PC-9 (cell line): Measurements from ENCODE around the gene IL17REL.

Source experiments
- CTCF ChIP-seq: fragments of 200-600 bp; sonication (generic); conservative IDR thresholded peaks from 2 replicates; pipeline ENCODE4 v1.6.1; 2017; ENCODE audit warnings: mixed run types, antibody characterized with exemption, mild to moderate bottlenecking, moderate library complexity
- EZH2 ChIP-seq: fragments of 200-600 bp; sonication (generic); IDR thresholded peaks from 2 replicates; pipeline ENCODE4 v1.8.0; 2017; ENCODE audit warnings: antibody characterized with exemption, low read depth

- no peak for TF ChIP-seq EZH2
- TF ChIP-seq CTCF: no peak
Observed at GRCh38 chr22:49995041-49995360, 17.6 kb downstream of the IL17REL start.
